Activated effector memory CD4-positive, alpha-beta T cell treated with anti-CD3 and anti-CD28 coated beads, Interleukin-2, amount 50 U/mL, for 16 hours (primary cell): Measurements from ENCODE around the gene SLAMF1.

ENCODE experiments used
- DNase-seq: peaks from one replicate; pipeline ENCODE4 v3.0.0-alpha.2; 2020

The SLAMF1 gene

DNA sequence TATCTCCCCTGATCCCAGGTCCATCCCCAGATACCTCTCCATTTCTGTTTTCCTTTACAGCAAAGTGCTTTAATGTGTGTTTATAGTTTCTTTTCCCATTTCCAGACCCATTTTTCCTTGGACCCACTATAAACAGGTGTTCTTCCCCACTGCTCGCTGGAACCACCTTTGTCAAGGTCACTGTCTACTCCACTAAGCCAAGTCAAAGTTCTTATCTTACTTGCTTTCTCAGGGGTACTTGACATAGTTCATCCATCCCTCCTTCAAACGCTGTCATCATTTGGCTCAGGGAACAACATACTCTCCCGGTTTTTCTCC is 8.3 kb downstream of the SLAMF1 start:
- no peak for DNase-seq

DNA sequence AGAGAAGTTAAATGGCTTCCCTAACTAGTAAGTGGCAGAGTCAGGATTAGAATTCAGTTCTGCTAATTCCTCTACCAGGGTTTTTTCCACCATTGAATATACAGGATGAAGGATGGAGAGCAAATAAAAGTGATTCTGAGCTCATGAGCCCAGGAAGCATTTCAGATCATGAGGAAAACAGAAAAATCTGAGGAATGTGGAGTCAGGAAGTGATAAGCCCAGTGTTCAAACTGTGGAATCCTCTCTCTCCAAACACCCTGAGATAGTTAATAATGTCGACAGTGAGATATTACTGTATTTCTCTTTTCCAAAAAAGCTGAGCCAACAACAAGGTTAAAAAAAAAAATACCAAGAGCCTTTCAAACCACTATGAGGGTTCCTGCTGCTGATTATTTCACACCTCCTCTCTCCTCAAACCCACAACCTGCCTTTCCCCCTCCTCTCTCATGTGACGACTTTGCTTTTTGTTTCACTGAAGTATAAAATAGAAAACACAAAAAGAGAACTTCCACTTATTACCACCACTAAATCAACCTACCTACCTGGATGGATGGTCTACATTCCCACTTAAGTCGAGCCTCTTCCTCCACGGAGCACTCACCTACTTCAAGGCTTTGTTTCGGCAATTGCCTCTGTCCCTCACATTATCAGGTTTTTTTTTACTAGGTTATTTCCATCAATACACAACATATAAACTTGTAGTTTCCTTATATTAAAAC is 8.9 kb downstream of the SLAMF1 start:
- peak; percentile 74 for DNase-seq

DNA sequence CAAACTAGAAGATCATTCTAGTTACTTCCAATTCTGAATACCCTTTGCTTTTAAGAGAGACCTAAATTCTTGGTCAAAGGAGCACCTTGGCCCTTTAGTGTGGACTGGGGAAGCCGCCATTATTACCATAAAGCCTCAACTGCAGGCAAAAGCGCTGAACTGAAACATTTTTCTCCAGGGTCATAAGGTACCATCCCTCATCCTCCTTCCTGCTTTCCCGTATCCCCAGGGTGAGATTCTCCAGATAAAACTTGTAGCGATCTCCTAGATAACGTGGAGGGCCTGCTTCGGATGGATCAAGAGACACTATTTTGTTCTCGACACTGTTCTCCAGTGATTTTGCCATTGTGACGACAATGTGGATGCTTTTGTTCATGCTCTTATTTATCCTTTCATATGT is 9.8 kb downstream of the SLAMF1 start:
- no peak for DNase-seq

DNA sequence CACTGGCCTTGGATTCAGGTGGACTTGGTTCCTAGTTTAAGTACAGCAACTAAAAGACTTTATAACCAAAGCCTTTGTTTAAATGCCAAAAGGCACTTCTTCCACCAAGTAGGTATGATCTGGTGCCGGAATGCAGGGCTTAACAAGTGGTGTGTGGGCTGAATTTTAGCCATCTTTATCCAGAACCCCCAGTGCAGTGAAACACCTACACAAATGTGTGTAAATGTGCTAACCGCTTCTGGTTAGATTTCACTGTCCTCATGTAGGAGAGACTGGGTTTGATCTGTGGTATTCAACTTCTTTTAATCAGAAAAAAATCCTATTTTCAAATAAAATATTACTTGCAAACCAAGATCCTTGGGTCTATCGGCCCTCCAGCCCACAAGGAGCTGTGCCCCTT is 10.3 kb downstream of the SLAMF1 start:
- no peak for DNase-seq

DNA sequence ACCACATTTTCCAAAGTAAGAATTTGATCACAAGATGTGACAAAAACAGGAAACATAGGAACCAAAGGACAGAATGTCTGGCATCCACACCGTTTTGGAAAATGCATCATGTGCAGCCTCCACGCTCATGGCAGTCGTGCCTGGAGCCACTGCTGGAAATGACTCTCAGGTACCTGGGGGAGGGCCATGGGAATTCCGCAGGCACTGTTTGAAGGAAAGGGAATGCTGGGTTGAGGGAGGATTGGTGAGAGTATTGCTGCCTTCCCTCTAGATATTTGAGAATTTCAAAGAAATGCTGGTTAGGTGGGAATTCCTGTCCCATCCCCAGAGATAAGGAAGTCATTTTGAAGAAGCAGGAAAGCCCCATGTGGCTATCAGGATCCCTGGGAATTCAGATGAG is 10.8 kb downstream of the SLAMF1 start:
- no peak for DNase-seq

DNA sequence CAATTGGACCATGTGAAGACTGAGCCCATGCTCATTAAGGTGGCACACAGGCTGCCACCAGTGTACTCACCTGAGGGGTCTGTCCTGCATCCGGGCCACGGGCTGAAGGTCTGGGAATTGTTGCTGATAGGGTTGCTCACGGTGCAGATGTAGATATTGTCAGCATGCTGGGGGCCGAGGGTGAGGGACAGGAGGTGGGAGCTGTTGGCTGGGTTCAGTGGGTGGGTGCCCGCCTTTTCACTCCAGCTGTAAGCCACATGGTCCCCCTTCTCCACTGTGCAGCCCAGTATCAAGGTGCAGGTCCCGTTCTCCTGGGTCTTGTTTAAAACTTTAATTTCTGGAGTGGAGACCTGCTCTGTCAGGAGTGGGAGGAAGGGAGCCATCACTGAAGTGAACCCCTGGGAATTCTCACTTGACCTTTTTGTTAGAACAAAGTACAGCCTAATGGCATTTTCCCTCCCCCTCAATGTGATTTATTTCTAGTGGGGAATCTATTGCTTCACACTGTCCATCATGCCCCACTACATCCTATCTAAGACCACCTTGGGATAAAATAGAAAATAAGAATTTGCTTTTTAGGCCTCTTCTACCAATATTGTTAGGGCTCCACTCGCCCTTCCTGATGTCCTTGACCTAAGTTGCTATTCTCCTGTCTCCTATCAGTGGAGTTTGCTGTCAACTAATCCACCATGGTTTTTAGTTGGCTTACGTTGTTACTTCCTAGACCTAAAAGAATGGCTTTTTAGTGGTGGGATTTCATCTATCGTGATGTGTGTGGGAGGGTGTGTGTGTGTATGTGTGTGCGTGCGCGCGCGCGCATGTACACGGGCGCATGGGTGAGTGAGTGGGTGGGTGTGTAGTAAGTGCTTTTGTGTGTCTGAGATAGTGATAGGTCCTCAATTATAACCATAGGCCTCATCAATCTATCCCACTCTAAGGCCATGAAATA is 12.0 kb downstream of the SLAMF1 start:
- DNase-seq, result no peak

DNA sequence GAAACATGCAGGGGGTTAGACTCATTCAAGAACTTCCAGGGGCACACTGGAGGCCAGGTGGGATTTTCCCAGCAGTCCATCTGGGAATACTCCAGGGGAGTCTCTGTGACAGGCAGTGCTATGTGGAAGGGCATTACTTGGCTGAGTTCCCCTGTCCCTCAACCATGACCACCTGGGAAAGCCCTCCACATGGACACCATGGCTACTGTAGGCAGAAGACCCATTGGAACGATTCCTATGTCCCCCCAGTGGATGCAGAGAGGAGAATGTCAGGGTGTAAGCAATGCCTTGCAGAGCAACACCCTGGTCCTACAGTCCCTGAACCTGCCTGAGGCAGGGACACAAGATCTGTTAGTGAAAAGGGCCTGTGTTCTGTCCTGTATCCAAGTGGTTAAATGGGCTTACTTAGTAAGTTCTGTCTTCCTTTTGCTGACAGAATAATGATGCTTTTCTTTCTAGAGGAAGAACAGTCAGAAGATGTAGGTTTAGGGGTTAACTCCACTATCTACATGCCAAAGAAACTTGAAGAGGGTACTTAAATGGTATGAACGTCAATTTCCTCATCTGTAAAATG is 13.4 kb downstream of the SLAMF1 start:
- DNase-seq, result no peak

DNA sequence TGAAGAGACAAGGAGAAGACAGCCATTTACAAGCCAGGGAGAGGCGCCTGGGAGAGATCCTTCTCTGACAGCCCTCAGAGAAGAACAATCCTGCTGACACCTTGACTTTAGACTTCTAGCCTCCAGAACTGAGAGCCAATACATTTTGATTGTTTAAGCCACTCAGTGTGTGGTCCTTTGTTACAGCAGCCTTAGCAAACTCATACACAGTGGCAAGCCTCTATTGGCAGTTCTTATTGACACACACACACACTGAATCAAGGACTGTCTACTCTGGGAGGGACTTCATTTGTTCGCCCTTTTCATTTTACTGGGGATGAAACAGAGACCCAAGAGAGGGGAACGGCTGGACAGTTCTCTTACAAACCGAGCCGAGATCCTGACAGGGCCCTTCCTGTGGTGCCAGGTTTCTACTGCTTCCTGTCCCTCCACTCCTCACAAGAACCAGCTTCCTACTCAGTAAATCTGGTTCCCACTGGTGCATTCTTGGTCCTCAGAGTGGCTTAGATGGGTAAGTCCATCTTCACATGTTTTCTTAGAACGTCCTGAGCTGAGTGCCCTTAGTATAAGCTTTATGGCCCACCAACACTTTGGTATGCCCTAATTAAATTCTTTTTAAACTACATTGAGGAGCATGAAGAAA is 14.7 kb downstream of the SLAMF1 start:
- no peak for DNase-seq

DNA sequence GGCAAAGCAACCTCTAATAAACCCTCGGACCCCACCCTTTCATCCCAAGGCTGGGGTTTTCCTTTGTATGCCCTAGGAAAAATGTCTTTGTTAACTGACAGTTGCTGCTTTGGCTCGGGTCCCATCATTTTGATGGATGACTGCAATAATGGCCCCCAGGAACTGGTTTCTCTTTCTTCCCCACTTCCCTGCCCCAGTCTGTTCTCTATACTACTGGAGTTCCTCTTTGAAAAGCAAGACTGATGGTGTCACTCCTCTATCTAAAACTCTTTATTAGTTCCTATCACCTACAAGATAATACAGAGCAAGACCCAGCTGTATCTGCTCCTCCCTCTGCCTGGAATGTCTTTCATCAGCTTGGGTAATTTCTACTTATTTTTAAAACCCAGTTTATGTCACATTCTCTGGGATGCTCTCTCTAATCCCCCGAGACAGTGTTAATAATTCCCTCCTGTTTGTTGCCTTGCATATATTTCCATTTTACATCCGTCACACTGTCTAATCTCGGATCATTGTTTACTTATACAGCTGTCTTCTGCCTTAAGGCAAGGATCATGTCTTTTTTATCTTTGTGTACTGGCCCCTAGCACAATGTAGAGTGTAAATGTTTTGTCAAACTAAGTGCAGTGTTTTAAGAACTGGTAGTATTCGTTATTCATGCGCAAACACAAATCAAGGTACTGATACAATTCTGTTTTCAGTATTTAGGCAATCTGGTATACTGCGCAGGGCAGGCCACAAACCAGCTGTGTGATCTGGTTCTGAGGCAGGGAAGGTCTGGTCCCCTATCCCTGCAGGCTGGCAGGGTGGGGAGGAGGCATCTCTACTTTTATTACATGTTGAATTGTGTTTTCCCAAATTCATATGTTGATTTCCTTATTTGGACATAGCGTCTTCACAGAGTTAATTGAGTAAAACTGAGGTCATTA is 16.1 kb downstream of the SLAMF1 start:
- no peak for DNase-seq

DNA sequence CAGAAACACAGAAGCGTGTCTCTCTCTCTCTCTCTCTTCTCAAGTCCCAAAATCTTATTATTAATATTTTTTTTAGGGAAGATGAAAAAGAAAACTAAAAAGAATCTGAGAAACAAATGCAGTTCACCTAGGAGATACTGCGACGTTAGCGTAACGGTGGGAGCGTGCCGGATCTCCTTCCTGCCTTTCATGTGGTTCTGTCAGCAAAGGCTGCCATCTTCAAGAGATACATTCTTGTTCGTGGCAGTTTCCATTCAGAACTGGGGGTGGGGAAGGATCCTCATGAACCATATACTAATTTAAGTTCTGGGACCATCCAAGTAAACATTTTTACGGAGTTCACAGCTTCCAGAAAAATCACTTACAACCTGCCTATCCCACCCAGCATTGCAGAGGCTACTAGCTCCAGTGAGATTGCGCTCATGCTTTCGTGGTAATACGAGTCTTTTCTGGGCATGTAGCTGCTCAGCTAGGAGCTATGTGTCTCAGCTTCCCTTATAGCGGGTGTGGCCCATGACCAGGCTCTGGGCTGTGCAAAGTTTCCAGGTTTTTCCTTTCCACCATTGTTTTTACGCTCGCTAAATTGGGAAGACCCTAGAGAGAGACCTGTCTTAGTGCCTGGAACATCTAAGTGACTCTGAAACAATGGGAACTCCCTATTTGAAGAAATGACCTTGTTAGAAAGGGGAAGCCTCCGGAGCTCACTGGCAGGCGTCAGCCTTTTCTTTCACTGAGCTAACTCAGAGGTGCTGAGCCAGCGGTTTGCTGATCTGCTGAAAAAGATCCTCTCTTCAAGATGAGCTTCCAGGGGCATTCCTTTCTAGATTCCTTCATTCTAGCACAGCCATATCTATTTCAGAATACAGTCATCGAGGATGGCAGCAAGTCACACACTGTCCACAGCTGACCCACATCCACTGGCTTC is 17.3 kb downstream of the SLAMF1 start:
- peak; percentile 89 for DNase-seq

DNA sequence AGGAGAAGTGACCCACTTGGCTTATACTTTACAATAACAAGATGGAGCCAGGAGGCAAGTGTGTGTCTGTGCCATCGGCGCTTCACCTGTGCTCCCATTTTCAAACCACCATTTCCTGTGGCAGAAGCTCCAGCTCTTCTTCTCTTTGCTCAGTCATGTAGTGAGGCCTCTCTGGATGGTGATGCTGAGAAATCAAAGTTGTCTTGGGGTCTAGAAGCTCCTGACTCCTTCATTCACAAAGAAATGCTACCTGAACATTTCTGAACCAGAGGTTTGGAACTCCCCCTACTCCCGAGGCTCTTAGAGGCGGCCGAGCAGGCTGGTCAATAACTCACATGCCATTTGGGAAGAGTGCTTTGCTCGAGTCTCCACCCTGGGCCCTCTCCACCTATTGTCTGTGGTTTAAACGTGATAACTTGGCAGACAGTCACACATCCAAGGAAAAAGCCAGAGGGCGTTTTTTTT is 18.0 kb downstream of the SLAMF1 start:
- DNase-seq, result no peak

DNA sequence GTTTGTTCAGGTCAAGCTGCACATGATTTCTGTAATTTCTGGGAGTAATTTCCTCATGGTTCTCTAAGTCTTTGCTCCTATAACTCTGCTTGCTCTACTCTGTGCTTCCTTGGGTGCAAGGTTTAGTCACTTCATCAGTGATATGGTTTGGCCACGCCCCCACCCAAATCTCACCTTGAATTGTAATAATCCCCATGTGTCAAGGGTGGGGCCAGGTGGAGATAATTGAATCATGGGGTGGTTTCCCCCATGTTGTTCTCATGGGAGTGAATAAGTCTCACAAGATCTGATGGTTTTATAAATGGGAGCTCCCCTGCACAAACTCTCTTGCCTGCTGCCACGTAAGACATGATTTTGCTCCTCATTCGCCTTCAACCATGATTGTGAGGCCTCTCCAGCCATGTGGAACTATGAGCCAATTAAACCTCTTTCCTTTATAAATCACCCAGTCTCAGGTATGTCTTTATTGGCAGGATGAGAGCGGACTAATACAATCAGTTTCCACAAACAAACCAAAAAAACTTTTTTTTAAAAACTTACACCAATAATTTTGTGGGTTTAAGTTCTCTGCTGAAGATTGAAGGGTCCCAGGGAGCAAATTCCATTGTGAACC is 19.1 kb downstream of the SLAMF1 start:
- peak; percentile 86 for DNase-seq

DNA sequence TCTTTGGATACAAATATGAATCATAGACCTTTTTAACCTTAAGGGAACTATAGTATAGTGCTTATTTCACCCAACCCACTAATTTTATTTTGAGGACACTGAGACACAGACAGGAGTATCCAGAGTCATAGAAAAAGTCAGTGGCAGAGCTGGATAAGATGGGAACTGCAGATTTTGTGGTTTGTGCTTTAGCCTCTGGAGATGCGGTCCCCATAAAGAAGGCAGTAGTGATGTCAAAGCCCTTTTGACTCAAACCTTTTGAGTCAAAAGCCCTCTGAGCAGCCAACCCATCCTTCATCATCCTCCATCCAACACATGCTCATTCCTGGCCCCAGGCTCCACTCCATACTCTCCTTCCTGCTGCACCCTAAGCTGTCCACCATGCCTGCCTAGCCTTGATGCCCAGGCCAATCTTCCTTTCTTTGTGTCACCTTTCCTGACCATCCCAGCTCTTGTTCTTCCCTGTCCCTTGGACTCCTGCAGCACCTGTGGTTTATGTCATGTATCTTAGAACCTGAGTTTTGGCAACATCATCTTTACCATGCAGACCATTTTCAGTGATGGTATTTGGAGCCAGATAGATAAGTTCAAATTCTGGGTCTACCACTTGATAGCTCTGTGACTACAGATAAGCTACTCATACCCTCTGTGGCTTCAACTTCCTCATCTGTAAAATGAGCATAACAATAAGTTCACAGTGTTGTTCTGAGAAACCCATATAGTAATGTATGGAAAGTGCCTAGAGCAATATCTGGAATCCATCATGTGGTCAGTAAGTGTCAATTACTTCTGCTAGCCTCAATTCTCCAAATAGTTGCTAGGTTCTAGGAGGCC is 20.1 kb downstream of the SLAMF1 start:
- no peak for DNase-seq

DNA sequence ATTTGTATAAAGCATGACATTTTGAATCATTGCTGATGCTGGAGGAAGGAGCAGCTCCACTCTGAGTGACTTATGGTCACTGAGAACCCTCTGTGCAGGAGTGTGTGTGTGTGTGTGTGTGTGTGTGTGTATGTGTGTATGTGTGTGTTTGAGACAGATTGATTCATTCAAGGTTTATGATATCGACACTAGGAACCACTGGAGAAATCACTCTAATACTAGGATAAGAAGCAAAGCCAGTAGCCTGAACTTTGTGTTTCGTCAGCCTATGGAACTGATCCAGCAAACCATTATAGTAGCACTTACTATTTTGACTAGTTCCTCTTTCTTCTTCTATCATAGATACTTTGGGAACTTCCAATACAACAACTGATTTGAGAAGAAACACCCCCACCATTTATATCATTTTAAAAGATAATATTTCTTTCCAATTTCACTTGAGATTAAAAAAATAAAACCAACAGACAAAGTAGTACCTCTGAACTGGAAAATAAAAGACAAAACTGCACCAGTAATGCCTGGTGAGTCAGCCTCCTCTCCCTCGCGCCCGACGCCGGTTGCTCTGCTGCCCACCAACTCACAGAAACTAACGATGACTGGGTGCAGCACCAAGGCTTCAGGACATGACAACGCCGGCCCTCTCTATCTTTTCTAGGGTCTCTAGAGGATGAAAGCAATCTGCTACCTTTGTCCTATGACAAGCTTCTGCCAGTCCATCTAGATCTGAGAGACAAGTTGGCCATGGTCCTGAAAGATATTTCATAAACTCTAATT is 20.9 kb downstream of the SLAMF1 start:
- DNase-seq, result peak; percentile 87

DNA sequence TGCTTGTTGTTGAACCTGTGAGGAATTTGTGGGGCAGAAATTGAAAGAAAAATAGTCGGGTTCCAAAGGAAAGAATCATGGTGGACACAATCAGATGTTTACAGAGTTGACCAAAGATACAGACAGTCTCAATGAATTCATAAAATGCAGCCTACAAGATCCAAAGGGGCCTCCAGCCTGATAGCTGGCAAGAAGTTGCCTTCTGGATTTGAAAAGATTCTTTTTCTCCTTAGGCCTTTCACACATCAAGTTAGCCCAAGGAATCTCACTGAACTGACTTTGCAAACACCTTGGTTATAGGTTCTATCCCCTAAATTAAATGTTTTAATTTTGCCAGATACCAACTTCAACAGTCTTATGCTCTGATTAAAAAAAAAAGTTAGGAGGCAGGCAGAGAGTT is 21.5 kb downstream of the SLAMF1 start:
- no peak for DNase-seq

DNA sequence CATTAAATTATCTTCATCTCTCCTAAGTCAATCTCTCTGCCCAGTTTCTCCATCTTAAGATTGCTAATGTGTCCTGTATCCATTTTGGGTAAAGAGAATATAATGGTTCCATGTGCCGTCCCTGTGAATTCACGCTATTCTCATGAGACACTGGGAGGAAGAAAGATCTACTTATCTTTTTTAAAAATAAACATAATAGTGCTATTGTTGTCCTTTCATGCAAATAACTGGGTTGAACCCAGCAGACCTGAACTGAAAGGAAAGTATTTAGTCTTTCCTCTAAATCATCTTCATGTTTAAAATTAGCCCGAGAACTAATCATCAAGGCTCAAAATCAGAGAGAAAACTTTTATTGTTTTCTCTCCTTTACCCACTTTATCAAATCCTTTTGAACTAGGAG is 22.4 kb downstream of the SLAMF1 start:
- no peak for DNase-seq

DNA sequence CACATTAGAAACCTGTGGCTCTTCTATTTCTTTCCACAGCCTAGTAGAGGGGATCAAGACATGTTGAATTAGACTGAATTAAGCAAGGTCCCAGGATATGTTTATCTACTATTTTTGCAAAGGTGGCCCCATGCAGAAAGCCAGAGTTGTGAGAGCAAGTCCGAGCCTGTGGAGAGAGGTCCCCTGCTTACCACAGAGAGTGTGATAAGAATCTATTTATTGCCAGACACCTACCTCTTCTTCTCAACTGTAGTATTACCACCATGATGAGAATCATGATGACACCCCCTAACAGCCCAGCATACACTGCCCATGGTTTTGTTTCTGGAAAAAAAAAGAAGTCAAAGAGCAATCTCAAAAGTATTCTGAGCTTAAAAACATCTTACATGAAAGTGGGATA is 23.0 kb downstream of the SLAMF1 start:
- no peak for DNase-seq

DNA sequence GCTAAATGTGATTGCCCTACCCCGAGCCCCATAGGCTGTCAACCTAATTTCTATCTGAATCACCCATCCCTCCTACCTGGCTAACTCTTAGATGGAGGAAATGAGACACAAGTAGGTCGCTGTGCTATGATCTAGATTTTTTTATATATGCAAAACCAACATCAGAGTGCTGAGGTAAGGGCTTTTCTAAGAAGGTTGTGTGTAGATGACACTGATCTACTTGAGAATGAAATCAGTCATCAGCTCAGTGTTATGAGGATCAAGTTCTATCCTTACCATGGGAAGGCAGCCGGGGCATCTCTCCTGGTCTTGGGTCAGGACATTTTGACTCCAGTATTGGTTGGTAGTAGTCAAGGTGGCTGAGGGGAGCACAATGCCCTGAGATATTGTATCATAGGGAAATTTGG is 23.6 kb downstream of the SLAMF1 start:
- DNase-seq, result peak; percentile 71
